HL-60 (cell line): ENCODE data around the gene TP73.

ENCODE experiments used
- DNase-seq, 2 experiments: peaks; one replicate each; pipeline ENCODE4 v3.0.0-alpha.2; 2010 to 2020; ENCODE audit warnings: low read depth in 1 of 2, low spot score in 1 of 2
- H3K27ac ChIP-seq: fragments of 250-450 bp; sonication (Bioruptor Pico); replicated peaks from 2 replicates; pipeline ENCODE4 v1.5.1; 2020; ENCODE audit warnings: mild to moderate bottlenecking, moderate library complexity
- H3K27me3 ChIP-seq: fragments of 250-450 bp; sonication (Bioruptor Pico); 2 replicates; pipeline ENCODE4 v1.5.1; 2021; ENCODE audit warnings: mild to moderate bottlenecking, moderate library complexity; ENCODE audit not compliant: insufficient read depth, poor library complexity, severe bottlenecking
- H3K4me3 ChIP-seq: replicated peaks from 2 replicates; pipeline ENCODE4 v1.5.1; 2011; ENCODE audit warnings: mild to moderate bottlenecking, control low read depth, low read length; ENCODE audit not compliant: insufficient read depth
- GABPA ChIP-seq: IDR thresholded peaks from 2 replicates; pipeline ENCODE4 v1.6.1; 2012; ENCODE audit warnings: low read depth
- POLR2AphosphoS5 ChIP-seq: IDR thresholded peaks from 2 replicates; pipeline ENCODE4 v1.6.1; 2012; ENCODE audit warnings: low read depth
- SPI1 ChIP-seq: IDR thresholded peaks from 2 replicates; pipeline ENCODE4 v1.6.1; 2012; ENCODE audit warnings: low read depth, mild to moderate bottlenecking, borderline replicate concordance
- TF ChIP-seq, protein P1 (sequence below): IDR thresholded peaks from 2 replicates; pipeline ENCODE4 v1.6.1; 2012; ENCODE audit warnings: low read depth; ENCODE audit not compliant: insufficient replicate concordance
- TF ChIP-seq, protein P2 (sequence below): IDR thresholded peaks from one replicate; pipeline ENCODE4 v1.5.1; 2011; ENCODE audit warnings: low read length, control low read depth, inconsistent platforms; ENCODE audit not compliant: insufficient read depth

Gene TP73

DNA sequence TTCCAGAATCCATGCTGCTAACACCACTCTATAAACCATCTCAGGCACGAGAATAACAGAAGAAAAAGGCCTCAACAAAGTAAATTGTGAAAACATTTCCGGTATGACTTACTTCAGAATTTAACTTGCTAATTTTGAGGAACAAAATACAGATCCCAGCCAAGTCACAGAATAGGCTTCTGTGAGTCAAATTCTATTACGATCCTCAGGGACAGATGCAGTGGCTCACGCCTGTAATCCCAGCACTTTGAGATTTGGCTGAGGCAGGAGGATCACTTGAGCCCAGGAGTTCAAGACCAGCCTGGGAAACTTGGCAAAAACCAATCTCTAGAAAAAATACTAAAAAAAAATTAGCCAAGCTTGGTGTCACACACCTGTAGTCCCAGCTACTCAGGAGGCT lies 91.1 kb downstream of the TP73 start:
- Histone ChIP-seq H3K27ac (no peak overlapping the region), H3K4me3 (no peak overlapping the region), H3K27me3 (no peaks in the 10 kb centered on the region)
- no peak for DNase-seq
- TF ChIP-seq GABPA = no peak
- TF ChIP-seq, protein P1, sequence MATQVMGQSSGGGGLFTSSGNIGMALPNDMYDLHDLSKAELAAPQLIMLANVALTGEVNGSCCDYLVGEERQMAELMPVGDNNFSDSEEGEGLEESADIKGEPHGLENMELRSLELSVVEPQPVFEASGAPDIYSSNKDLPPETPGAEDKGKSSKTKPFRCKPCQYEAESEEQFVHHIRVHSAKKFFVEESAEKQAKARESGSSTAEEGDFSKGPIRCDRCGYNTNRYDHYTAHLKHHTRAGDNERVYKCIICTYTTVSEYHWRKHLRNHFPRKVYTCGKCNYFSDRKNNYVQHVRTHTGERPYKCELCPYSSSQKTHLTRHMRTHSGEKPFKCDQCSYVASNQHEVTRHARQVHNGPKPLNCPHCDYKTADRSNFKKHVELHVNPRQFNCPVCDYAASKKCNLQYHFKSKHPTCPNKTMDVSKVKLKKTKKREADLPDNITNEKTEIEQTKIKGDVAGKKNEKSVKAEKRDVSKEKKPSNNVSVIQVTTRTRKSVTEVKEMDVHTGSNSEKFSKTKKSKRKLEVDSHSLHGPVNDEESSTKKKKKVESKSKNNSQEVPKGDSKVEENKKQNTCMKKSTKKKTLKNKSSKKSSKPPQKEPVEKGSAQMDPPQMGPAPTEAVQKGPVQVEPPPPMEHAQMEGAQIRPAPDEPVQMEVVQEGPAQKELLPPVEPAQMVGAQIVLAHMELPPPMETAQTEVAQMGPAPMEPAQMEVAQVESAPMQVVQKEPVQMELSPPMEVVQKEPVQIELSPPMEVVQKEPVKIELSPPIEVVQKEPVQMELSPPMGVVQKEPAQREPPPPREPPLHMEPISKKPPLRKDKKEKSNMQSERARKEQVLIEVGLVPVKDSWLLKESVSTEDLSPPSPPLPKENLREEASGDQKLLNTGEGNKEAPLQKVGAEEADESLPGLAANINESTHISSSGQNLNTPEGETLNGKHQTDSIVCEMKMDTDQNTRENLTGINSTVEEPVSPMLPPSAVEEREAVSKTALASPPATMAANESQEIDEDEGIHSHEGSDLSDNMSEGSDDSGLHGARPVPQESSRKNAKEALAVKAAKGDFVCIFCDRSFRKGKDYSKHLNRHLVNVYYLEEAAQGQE = no peak
- TF ChIP-seq, protein P2, sequence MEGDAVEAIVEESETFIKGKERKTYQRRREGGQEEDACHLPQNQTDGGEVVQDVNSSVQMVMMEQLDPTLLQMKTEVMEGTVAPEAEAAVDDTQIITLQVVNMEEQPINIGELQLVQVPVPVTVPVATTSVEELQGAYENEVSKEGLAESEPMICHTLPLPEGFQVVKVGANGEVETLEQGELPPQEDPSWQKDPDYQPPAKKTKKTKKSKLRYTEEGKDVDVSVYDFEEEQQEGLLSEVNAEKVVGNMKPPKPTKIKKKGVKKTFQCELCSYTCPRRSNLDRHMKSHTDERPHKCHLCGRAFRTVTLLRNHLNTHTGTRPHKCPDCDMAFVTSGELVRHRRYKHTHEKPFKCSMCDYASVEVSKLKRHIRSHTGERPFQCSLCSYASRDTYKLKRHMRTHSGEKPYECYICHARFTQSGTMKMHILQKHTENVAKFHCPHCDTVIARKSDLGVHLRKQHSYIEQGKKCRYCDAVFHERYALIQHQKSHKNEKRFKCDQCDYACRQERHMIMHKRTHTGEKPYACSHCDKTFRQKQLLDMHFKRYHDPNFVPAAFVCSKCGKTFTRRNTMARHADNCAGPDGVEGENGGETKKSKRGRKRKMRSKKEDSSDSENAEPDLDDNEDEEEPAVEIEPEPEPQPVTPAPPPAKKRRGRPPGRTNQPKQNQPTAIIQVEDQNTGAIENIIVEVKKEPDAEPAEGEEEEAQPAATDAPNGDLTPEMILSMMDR = no peak
- no peak for TF ChIP-seq POLR2AphosphoS5
- no peak for TF ChIP-seq SPI1

DNA sequence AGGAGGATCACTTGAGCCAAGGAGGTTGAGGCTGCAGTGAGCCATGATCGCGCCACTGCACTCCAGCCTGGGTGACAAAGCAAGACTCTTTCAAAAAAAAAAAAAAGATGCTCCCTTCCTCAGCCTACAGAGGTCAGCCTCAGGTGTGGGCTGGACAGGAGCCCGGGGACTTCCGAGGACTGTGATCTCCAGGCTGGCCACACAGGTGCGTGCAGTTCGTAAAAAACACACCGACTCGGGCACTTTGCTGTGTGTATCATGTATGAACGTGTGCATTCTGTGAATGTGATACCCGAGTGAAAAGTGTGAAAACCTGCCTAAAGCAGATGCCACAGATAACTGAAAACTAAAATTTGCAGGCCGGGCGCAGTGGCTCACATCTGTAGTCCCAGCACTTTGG lies 91.5 kb downstream of the TP73 start:
- TF ChIP-seq, protein P1 = no peak
- no peak for TF ChIP-seq SPI1
- TF ChIP-seq POLR2AphosphoS5 = no peak
- TF ChIP-seq, protein P2 = no peak
- no peak for TF ChIP-seq GABPA
- no peak for DNase-seq
- no peak overlapping the region for H3K4me3 ChIP-seq
- H3K27ac ChIP-seq = no peak overlapping the region
- no peaks in the 10 kb centered on the region for H3K27me3 ChIP-seq

DNA sequence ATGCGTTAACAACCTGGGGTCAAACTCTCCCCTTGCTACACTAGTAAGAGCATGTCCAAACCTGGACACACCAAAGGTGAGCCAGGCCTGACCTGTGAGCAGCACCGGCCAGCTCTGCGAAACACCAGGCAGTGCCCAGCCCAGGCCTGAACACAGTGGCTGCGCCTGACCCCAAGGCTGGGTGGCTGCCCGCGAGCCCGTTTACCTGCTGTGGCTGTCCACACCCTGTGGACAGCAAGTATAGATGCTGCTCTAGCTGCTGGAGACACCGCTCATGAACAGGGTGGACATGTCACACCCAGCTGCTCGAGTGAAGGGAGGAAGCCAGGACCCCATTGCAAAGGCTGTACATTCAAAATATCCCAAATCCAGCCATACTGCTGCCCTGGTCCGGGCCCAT lies 92.3 kb downstream of the TP73 start:
- no peak for DNase-seq
- Histone ChIP-seq H3K27me3 (no peaks in the 10 kb centered on the region), H3K4me3 (no peak overlapping the region), H3K27ac (no peak overlapping the region)
- TF ChIP-seq SPI1 (no peak), GABPA (no peak), POLR2AphosphoS5 (no peak)
- TF ChIP-seq, protein P1 = no peak
- TF ChIP-seq, protein P2 = no peak
